ENCODE results near the gene HEPN1.

- TF ChIP-seq CTCF (IDR thresholded peaks at IDR 0.05 in 8 of 11, conservative IDR thresholded peaks at IDR 0.05 in 3 of 11) (no peak), POLR2A (IDR thresholded peaks at IDR 0.05) (no peak)
Measured at GRCh38 chr11:124934862-124935547, 16.0 kb downstream of the HEPN1 start.
